ENCODE data around the gene PHTF2. TPM values are rescaled to one million over a fixed set of nuclear protein-coding genes. Genes with fewer than 3 reads are reported as not detected.

PHTF2 gene
- total RNA-seq, 1 donor from 2014 or later: 27.0 TPM

GRCh38 chr7:77831481-77831880, 32.9 kb downstream of the PHTF2 start:
- H3K9me3 ChIP-seq (ENCODE audit: insufficient read depth, low read depth, low read length): no peaks in the 10 kb centered on the region
- H3K4me2 ChIP-seq (ENCODE audit: low read length): no peak overlapping the region
- no peak for FAIRE-seq
- DNase-seq (ENCODE audit: low read depth): no peak
- H3K4me1 Mint-ChIP-seq (ENCODE audit: low read depth, unreplicated experiment): peaks cover 8% of the 10 kb centered on the region
- no peaks in the 10 kb centered on the region for H3K27me3 Mint-ChIP-seq (ENCODE audit: low read depth, unreplicated experiment)
- H3K27me3 ChIP-seq (ENCODE audit: insufficient read depth, low read length): no peaks in the 10 kb centered on the region
- H2AFZ ChIP-seq (ENCODE audit: low read depth, low read length): no peak overlapping the region
- H4K20me1 ChIP-seq (ENCODE audit: insufficient read depth, low read length): peaks cover 16% of the 10 kb centered on the region
- H3K79me2 ChIP-seq (ENCODE audit: insufficient read depth, low read length): peaks cover 25% of the 10 kb centered on the region
- H3K4me1 ChIP-seq (ENCODE audit: insufficient read depth, low read length): peaks cover 6% of the 10 kb centered on the region
- no peak overlapping the region for H3K4me3 Mint-ChIP-seq (ENCODE audit: unreplicated experiment)
- no peaks in the 10 kb centered on the region for H3K36me3 ChIP-seq (ENCODE audit: insufficient read depth, low read length)
- H3K9me3 Mint-ChIP-seq (ENCODE audit: unreplicated experiment): no peaks in the 10 kb centered on the region
- H3K36me3 Mint-ChIP-seq (ENCODE audit: low read depth, unreplicated experiment): peaks cover under 1% of the 10 kb centered on the region
- no peak overlapping the region for H3K4me3 ChIP-seq (ENCODE audit: insufficient read depth, low read depth, low read length)
- no peak overlapping the region for H3K9ac ChIP-seq (ENCODE audit: low read length)
- no peak overlapping the region for H3K27ac ChIP-seq (ENCODE audit: low read depth, low read length)
- no peak overlapping the region for H3K27ac Mint-ChIP-seq (ENCODE audit: unreplicated experiment)
- TF ChIP-seq CTCF (IDR thresholded peaks at IDR 0.05; ENCODE audit: insufficient read depth, low read depth, low read length): no peak
- TF ChIP-seq EZH2 (IDR thresholded peaks at IDR 0.05; ENCODE audit: insufficient read depth, low read length): no peak

DNA sequence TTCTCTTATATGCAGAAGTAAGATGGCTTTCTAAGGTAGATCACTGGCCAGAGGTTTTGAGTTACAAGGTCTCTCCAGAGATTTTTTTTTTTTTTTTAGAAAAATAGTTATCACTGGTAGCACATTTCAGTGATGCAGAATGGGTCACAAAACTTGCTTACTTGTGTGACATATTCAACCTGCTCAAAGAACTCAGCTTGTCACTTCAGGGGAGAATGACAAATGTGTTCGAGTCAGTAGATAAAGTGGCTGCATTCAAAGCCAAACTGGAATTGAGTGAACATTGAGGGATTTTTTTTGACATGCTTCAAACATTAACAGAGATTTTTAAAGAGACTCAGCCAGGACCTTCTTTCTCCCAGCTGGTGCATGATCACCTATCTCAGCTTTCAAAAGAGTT, 33.4 kb downstream of the PHTF2 start:
- H3K27ac ChIP-seq (ENCODE audit: low read depth, low read length): no peak overlapping the region
- H3K27me3 Mint-ChIP-seq (ENCODE audit: low read depth, unreplicated experiment): no peaks in the 10 kb centered on the region
- H3K9me3 Mint-ChIP-seq (ENCODE audit: unreplicated experiment): no peaks in the 10 kb centered on the region

More for the DNA sequence above, 33.4 kb downstream of the PHTF2 start:
- no peaks in the 10 kb centered on the region for H3K27me3 ChIP-seq (ENCODE audit: insufficient read depth, low read length)
- DNase-seq (ENCODE audit: low read depth) (no peak), FAIRE-seq (no peak)
- TF ChIP-seq EZH2 (IDR thresholded peaks at IDR 0.05; ENCODE audit: insufficient read depth, low read length): no peak
- no peak for TF ChIP-seq CTCF (IDR thresholded peaks at IDR 0.05; ENCODE audit: insufficient read depth, low read depth, low read length)
- H3K79me2 ChIP-seq (ENCODE audit: insufficient read depth, low read length): peaks cover 26% of the 10 kb centered on the region
- H3K9me3 ChIP-seq (ENCODE audit: insufficient read depth, low read depth, low read length): no peaks in the 10 kb centered on the region
- no peak overlapping the region for H3K27ac Mint-ChIP-seq (ENCODE audit: unreplicated experiment)
- H3K4me1 Mint-ChIP-seq (ENCODE audit: low read depth, unreplicated experiment): peaks cover 8% of the 10 kb centered on the region
- H3K4me2 ChIP-seq (ENCODE audit: low read length): no peak overlapping the region
- H3K36me3 Mint-ChIP-seq (ENCODE audit: low read depth, unreplicated experiment): no peaks in the 10 kb centered on the region
- no peak overlapping the region for H3K4me3 ChIP-seq (ENCODE audit: insufficient read depth, low read depth, low read length)
- no peaks in the 10 kb centered on the region for H3K36me3 ChIP-seq (ENCODE audit: insufficient read depth, low read length)
- H4K20me1 ChIP-seq (ENCODE audit: insufficient read depth, low read length): peaks cover 12% of the 10 kb centered on the region
- no peak overlapping the region for H2AFZ ChIP-seq (ENCODE audit: low read depth, low read length)
- peaks cover 6% of the 10 kb centered on the region for H3K4me1 ChIP-seq (ENCODE audit: insufficient read depth, low read length)
- no peak overlapping the region for H3K9ac ChIP-seq (ENCODE audit: low read length)
- H3K4me3 Mint-ChIP-seq (ENCODE audit: unreplicated experiment): no peak overlapping the region

Data from astrocyte (in vitro differentiated cells and primary cell).